H1 (cell line): ENCODE measurements around the gene BCL2L11.

ENCODE experiments used
- CEBPB ChIP-seq: IDR thresholded peaks from 2 replicates; pipeline ENCODE4 v1.6.1; 2012; ENCODE audit warnings: low read depth, low read length
- CHD2 ChIP-seq: IDR thresholded peaks from 2 replicates; pipeline ENCODE4 v1.6.1; 2012; ENCODE audit warnings: low read length, improper control_type of control experiment
- CHD7 ChIP-seq: fragments of 300-600 bp; sonication (generic); IDR thresholded peaks from 2 replicates; pipeline ENCODE4 v1.7.1; 2012; ENCODE audit warnings: low read length, moderate library complexity, mild to moderate bottlenecking, inconsistent platforms; ENCODE audit not compliant: insufficient replicate concordance
- CTCF ChIP-seq, 3 experiments: IDR thresholded peaks; 1 replicate in 2 of 3; 2 replicates in 1 of 3; pipeline versions ENCODE4 v1.5.1 to v1.6.1; 2011; ENCODE audit warnings: low read length in 3 of 3, mild to moderate bottlenecking in 3 of 3, inconsistent platforms in 2 of 3, low read depth in 1 of 3, moderate library complexity in 1 of 3; ENCODE audit not compliant: insufficient read depth in 1 of 3; ENCODE audit errors: control extremely low read depth in 1 of 3
- EZH2 ChIP-seq: fragments of 200-600 bp; sonication (generic); IDR thresholded peaks from 2 replicates; pipeline ENCODE4 v1.7.1; 2012; ENCODE audit warnings: low read depth, mild to moderate bottlenecking, moderate library complexity, low read length, inconsistent platforms; ENCODE audit not compliant: severe bottlenecking
- JUND ChIP-seq: IDR thresholded peaks from 2 replicates; pipeline ENCODE4 v1.6.1; 2011; ENCODE audit warnings: mild to moderate bottlenecking, improper control_type of control experiment, low read length
- KDM1A ChIP-seq: fragments of 200-600, 300-600 bp; sonication (generic); IDR thresholded peaks from 2 replicates; pipeline ENCODE4 v1.7.1; 2016; ENCODE audit warnings: mild to moderate bottlenecking, low read length, borderline replicate concordance
- POLR2AphosphoS5 ChIP-seq: IDR thresholded peaks from 2 replicates; pipeline ENCODE4 v1.6.1; 2011; ENCODE audit warnings: low read depth, low read length
- RFX5 ChIP-seq: IDR thresholded peaks from 2 replicates; pipeline ENCODE4 v1.6.1; 2011; ENCODE audit warnings: low read depth, low read length, improper control_type of control experiment, borderline replicate concordance
- SRF ChIP-seq: IDR thresholded peaks from 2 replicates; pipeline ENCODE4 v1.6.1; 2011; ENCODE audit warnings: mild to moderate bottlenecking, low read depth, low read length, moderate library complexity
- TAF1 ChIP-seq: IDR thresholded peaks from 2 replicates; pipeline ENCODE4 v1.6.1; 2011; ENCODE audit warnings: mild to moderate bottlenecking, low read depth, low read length
- TBP ChIP-seq: IDR thresholded peaks from 2 replicates; pipeline ENCODE4 v1.6.1; 2011; ENCODE audit warnings: low read depth, low read length, improper control_type of control experiment
- YY1 ChIP-seq: IDR thresholded peaks from 2 replicates; pipeline ENCODE4 v1.6.1; 2011; ENCODE audit warnings: low read depth, mild to moderate bottlenecking, low read length

GRCh38 chr2:111202266-111203040 lies 81.7 kb downstream of the BCL2L11 start:
- TF ChIP-seq CTCF (IDR thresholded peaks at IDR 0.05; ENCODE audit: control extremely low read depth in 1 of 3, insufficient read depth in 1 of 3, low read depth in 1 of 3, low read length in 3 of 3) (no peak), JUND (no peak), CEBPB (no peak), YY1 (no peak), TAF1 (no peak), RFX5 (no peak), CHD7 (no peak), POLR2AphosphoS5 (no peak), SRF (no peak), CHD2 (no peak), EZH2 (no peak), KDM1A (no peak), TBP (no peak)
